Activated gamma-delta T cell treated with anti-CD3 and anti-CD28 coated beads, Interleukin-2, amount 50 U/mL, for 16 hours (primary cell): ENCODE results near the gene ATP8A2.
"Not testable (repeated sequence)": the region's sequence is repeated elsewhere in the genome, so short reads cannot be mapped to it uniquely, and the experiment has no call there.

Experiments used
- DNase-seq: peaks from one replicate; pipeline ENCODE4 v3.0.0-alpha.2; 2020; ENCODE audit warnings: low read depth

The ATP8A2 gene

DNA sequence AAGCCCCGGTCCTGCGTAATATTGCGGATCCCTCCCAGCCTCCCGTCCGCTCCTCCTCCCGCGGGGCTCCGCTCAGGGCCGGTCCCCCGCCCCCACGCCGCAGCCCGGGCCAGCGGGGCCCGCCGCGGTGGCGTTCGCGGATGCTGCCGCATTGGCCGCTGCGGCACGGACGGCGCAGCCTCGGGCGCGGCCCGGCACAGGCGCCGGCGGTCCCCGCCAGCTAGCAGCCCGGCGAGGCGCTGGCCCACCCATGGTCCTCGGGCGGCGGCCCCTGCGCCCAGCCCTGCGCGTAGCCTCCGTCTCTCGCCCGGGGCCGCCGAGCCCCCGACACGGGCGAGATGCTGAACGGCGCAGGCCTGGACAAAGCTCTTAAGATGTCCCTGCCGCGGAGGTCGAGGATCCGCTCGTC, at the start of gene ATP8A2:
Gene ATP8A2 (plus strand): TSS at position 100 of the 409 bp plus-strand sequence. CDS start 239 bp downstream, at position 339.
- no peak for DNase-seq

DNA sequence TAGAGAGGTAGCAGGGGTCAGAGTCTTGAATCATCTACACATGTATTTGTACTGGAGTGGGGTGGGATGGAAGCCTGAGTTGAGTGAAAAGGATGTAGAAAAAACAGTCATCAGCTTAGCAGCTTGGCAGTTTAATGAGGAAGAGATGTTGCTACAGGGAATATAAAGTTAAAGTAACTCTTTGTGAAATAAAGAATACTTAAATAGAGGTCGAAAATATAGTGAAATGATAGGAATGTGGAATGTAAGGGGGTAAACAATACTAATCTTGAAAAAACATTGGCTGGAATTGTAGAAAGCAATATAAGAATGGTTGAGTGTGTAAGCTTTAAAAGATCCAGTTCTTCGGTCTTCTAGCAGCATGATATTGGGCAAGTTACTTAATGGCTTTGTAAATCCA, 47.7 kb upstream of the ATP8A2 start:
- DNase-seq = no peak

DNA sequence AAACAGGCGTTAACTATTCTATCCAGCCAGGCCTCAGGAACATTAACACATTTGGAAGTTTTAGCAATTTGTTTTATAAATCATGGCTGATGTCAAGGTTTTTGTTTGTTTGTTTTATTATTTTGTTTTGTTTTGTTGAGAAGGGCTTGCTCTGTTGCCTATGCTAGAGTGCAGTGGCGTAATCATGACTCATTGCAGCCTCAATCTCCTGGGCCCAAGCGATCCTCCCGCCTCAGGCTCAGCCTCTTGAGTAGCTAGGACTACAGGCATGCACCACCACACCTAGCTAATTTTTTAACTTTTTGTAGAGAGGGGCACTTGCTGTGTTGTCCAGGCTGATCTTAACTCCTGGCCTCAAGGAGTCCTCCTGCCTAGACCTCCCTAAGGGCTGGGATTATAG, 42.1 kb upstream of the ATP8A2 start:
- no peak for DNase-seq

DNA sequence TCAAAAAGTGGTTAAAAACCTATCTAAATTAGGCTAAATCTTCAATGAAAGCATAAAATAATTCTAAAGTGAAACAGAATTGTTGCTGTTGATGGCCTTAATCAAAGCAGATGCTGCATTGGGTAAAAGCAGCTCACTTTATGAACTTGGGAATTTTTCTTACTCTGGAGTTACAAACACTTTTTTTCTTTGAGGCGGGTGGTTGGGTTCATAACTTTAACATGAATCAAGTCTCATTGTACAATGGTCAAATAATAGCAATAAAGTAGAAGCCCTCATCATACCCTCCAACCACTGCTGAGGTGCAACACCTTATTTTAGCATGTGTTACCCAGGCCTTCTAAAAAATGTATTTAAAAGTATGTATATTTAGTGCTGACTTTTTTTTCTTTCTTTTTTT, 41.2 kb upstream of the ATP8A2 start:
- no peak for DNase-seq

DNA sequence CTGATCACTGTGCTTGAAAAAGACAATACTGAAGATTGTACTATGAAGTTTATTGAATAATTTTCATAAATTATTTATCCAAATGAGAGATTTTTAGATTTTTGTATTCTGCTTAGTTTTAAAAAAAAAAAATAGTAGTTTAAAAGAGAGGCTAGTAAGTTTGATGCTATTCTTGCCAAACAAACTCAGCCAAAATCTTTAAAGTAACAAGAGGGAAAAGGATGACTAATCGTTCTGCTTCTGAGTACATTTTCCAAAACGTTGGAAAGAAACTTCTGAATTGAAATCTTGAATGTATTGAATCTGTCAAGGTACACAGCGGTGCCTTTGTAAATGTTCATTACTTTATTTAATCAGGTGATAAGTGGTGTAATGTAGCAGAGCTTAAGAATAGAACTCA, 35.9 kb upstream of the ATP8A2 start:
- no peak for DNase-seq

DNA sequence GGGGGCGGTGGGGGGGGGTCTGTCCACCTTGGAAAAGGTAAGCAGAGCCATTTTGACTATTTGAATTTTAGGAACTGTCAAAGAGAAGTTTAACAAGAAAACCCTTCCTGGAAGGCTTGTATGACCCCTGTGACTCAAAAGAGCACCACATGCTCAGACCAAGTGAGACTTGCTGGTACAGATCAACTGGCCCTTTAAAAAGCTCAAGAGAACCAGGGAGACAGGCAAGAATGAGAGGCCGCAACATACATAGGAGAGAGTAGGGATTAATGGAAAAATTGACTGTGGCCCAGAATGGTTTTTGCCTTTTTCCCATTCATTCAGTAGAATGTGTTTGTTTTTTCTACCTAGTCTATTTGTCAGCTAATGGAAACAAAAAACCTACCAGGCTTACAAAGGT, 26.2 kb upstream of the ATP8A2 start:
- DNase-seq = no peak

DNA sequence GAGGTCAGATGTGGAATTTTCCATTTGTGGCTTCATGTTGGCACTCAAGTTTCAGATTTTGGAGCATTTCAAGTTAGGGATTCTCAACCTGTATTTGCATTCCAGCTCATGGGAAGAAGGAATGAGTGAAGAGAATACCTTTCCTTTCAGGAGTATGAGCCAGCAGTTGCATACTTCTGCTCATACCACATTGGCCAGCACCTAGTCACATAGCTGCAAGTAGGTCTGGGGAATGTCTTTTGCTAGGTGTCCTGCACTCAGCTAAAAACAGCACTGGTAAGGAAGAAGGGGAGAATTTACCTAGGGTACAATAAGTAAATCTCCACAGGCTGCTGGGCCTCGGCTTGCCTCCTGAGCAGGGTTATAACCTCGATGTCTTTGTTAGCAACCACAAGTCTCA, 24.6 kb upstream of the ATP8A2 start:
- no peak for DNase-seq

DNA sequence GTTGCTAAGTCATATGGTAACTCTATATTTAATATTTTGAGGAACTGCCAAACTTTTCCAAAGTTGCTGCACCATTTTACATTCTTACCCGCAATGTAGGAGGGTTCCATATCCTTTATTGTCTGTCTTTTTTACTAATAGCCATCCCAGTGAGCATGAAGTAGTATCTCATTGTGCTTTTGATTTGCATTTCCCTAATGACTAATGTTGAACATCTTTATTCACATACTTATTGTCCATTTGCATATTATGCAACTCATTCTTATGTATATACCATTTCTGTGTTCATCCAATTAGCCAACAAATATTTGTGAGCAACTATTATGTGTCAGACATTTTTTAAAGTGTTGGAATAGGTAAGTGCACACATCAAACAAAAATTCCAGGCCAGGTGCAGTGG, 20.4 kb upstream of the ATP8A2 start:
- no peak for DNase-seq

DNA sequence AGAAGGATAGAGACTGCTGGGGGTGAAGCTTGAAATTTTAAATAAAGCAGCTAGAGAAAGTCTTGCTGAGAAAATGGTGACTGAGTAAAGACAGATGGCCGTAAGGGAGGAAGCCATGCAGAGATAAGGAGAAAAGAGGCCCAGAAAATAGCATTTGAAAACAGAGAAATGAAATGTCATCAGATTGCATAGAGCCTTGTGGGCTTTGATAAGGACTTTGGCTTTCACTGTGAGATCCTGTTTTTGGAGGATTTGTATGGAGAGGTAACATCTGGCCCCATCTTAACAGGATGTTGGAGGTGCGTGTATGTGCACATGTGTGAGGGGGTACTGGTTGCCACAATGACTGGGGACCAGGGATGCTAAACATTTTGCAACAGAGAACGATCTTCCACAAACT, 19.5 kb upstream of the ATP8A2 start:
- no peak for DNase-seq

DNA sequence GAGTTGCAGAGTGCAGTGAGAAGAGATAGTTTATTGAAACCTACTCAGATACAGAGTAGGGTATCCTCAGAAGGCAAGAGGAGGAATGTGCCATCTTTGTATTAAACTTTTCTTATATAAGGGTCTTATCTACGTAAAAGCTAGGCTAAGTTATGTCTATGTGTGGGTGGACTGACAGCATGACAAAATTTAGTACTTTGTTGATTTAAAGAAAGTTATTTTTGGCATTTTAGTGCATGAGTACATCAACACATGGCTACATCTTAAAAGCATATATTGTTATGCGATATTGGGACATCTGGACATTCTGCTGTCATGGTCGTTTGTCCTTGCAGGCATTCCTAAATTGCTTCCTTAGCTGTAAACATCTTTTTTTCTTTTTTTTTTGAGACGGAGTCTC, 19.0 kb upstream of the ATP8A2 start:
- DNase-seq = no peak

DNA sequence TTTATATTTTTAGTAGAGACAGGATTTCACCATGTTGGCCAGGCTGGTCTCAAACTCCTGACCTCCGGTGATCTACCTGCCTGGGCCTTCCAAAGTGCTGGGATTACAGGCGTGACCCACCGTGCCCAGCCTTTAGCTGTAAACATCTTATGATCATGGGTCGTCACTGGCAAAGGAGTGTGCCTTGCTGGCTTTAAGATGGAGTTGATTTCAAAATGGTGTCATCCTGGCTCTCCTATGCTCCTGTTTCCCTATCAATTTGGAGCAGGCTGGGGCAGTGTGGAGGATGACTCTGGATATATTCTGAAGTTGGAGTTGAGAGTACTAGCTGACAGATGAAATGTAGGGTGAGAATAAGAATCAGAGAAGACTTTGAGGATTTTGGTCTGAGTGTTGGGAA, 18.4 kb upstream of the ATP8A2 start:
- DNase-seq = no peak

DNA sequence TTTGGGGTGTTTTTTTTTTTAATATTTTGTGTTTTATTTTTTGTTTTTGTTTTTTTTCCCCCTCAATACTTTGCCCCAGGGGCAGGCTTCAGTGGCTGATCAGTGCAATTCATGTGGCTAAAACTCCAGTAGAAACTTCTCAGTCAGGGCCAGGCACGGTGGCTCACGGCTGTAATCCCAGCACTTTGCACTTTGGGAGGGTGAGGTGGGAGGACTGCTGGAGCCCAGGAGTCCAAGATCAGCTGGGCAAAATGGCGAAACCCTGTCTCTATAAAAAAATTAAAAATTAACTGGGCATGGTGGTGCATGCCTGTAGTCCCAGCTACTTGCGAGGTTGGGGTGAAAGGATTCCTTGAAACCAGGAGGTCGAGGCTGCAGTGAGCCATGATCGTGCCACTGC, 17.4 kb upstream of the ATP8A2 start:
- DNase-seq = no peak

DNA sequence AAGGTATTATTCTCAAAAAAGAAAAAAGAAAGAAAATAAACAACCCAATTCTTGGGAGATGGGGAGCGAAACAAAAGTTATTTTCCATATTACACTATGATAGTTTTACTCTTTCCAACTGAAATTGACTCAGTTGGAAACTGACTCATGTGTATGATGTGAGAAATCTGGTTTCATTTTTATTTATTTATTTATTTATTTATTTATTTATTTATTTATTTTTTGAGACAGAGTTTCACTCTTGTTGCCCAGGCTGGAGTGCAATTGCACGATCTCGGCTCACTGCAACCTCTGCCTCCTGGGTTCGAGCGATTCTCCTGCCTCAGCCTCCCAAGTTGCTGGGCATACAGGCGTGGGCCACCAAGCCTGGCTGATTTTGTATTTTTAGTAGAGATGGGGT, 11.3 kb upstream of the ATP8A2 start:
- not testable (repeated sequence) for DNase-seq

DNA sequence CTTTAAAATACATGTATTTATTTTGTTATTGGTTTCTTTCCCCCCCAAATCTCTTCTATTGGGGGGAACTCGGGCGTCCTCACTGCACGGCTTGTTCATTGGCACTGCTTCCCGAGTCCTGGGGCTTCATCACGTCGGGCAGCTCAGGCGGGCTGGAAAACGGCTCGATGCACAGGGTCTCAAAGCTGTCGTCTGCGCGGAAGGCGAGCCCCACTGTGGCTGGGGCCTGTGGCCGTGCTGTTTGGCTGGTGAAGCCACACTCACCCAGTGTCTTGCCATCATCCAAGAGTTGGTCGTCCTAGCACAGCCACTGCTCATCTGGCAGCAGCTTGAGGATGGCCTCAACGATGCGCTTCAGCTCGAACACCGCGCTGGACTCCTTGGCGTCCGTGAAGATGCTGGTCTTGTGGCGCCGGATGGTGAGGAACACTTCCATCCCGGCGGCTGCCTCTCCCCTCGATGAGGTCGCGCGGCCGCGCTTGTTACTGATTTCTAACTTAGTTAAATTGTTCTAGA, 6.0 kb upstream of the ATP8A2 start:
- DNase-seq = no peak

DNA sequence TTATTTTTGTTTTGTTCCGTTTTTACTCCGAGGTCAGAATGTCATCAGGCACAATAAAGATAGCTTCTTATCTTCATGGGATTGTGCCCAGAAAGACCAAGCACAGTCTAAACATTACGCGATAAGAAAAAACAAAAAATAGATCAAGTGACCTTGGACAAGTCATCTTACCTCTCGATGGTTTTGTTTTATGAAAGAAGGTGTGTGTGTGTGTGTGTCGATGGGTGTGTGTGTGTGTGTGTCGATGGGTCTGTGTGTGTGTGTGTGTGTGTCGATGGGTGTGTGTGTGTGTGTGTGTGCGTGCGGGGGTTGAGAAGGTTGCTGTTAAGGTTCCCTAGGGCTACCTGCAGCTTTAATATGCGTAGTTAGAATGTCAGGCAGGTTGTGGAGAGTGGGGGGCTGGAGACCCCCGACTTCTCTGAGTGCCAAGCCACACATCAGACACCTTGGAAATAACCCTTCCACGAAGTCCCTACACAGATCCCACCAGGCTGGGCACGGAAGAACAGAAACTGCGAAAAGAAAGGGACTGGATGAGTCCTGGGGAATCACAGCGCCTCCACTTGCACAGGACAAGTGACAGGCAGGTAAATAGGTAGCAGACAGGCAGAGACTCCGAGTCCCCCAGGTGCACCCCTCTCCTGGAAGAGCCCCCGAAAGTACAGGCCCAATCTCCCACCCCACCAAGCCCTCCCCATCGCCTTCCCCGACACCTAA, 458 bp upstream of the ATP8A2 start:
- no peak for DNase-seq

DNA sequence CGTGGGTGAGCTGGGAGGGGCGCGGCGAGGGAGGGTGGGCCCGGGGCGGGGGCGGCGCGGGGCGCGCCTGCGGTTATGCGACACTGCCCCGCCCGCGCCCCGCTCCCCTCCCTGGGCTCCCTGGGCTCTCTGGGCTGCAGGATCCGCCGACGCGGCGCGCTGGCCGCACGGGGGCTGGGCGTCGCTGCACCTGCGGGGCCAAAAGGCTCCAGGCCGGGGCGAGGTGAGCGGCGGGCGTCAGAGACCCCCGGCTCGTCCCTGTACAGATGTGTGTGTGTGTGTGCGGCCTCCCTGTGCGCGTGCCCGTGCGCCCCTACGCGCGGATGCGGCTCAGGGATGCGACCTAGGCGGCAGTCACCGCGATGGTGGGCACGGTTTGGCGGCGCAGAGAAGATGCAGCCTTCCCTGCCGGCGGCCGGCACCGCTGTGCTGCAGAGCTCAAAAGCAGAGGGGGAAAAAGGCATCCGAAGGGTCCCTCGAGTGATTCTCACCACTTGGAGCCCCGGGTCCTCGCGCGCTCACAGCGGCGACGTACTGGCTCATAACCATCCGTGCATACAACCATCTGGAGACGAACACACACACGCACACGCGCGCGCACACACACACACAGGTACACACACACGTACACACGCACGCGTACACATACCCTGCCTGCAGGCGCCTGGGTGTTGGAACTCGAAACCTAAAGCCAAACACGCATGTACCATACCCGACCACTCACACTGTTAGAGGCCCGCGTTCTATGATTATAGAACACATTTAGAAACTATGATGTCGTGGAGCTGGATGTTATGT, 709 bp downstream of the ATP8A2 start:
- no peak for DNase-seq

DNA sequence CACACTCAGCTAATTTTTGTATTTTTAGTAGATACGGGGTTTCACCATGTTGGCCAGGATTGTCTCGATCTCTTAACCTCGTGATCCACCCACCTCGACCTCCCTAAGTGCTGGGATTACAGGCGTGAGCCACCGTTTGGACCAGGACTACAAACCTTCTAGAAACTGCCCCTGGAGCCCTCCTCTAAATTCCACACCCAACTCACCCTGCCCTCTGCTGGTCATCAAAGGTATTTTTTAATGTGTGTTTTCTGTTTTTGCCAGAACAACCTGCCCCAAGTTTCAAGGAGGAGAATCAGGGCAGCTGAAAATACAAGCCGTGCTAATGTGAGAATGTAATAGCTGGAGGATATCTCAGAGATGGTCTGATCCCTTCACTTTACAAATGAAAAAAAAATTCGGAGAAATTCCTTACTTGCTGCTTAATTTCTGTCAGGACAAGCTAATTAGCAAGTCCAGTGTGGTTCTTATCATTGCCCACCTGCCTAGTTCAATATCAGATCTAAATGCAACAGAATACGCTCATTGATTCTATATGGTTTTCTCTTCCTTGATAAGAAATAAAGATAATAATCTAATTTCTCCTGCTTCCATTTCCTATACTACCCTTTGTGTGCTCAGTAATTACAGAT, 4.1 kb downstream of the ATP8A2 start:
- no peak for DNase-seq

DNA sequence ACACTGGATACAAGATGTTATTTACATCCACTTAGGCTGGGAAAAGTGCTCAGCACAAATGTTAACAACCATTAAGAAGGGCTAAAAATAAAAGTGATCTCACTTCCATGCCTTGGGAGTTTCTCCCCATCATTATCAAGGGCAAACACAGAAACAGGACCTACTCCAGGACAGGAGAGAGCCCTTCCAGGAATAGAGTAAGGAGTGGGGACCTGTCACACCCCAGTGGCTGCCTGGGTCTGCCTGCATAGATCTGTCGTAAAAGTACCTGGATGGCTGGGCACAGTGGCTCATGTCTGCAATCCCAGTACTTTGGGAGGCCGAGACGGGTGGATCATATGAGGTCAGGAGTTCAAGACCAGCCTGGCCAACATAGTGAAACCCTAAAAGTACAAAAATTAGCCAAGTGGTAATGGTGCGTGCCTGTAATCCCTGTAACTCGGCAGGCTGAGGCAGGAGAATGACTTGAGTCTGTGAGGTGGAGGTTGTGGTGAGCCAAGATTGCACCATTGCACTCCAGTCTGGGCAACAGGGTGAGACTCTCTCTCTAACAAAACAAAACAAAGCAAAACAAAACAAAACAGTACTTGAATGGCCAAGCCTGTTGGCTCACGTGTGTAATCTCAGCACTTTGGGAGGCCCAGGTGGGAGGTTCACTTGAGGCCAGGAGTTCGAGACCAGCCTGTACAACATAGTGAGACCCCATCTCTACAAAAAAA, 5.6 kb downstream of the ATP8A2 start:
- no peak for DNase-seq

DNA sequence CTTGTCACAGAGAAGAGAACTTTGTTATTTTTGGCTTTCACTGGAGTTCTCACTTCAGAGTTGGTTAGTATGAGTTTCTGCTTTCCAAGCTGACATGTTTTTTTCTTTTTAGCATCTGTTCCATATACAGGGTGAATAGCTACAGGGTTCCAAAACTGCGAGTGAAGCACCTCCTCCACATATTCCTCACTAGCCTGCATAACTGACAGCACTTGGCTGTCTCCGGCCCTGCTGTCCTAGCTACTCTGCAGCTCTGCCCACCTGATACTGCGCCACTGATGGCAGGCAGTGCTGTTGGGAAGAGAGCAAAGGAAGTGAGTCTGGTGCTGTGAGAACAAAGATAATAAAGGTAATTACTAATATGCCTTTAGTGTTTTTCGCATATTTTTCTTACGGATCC, 6.8 kb downstream of the ATP8A2 start:
- no peak for DNase-seq

DNA sequence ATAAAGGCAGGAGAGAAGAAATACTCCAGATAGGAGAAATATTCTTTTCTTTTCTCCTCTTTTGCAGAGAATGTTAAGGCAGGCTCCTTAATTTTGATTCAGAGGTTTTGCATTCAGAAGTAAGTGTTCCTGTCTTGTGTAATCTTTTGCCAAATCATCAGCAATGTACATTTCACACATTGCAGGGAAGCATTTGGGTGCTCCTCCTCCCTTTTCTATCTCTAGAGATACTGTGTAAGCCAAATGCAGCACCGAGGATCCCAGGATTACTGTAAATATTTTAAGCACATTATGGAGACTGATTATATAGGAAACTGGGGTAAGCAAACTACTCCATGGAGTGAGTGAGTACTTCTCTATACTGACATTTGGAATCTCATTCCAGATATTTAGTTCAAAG, 7.2 kb downstream of the ATP8A2 start:
- DNase-seq = no peak

DNA sequence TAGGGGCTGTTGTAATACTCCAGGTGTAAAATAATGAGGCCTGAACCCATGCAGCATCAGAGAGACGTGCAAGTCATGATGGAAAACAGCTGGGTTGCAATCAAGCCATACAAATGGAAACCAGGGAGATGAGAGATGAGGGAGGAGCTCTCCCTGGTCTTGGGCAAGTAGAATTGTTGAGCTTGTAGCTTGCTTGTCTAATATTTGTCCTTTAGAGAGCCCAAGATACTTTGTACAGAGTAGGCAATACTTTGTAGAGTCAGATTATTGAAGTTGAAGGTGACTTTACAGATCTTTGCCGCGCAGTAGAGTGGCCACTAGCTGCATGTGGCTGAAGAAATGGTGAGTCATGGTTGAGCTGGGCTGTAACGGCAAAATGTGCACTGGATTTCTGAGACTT, 8.3 kb downstream of the ATP8A2 start:
- no peak for DNase-seq

DNA sequence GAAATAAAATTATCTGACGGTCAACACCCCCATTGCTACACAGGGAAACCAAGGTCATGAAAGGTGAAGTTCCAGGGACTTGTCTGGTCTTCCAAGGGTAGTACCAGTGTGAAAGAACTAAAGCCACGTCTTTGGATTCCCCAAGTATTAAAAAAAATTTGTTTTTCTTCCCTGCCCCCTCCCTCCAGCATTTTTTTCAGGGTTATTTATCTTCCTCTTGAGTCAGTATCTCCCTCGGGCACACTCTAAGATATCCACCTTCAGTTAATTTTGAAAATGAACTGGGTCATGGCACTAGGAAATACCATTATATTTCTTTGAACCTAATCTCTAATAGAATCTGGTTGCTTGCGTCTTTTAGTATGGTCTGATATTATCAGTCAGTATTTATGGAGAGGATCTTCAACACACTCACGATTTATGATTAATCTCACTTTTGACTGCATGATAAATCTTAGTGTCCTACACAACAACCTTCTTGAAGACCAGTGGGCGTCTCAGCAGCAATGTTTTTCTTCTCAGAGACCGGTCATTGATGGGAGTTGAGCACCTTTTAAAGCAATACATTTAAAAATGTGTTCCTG, 9.1 kb downstream of the ATP8A2 start:
- DNase-seq = no peak
